Activated gamma-delta T cell treated with anti-CD3 and anti-CD28 coated beads, Interleukin-2, amount 50 U/mL, for 16 hours (primary cell): ENCODE results near the gene SSR2.
A peak's percentile ranks its signal among the peaks of the same experiment; 100 is the strongest.

Source experiments
- DNase-seq: peaks from one replicate; pipeline ENCODE4 v3.0.0-alpha.2; 2020; ENCODE audit warnings: low read depth

SSR2 gene

DNA sequence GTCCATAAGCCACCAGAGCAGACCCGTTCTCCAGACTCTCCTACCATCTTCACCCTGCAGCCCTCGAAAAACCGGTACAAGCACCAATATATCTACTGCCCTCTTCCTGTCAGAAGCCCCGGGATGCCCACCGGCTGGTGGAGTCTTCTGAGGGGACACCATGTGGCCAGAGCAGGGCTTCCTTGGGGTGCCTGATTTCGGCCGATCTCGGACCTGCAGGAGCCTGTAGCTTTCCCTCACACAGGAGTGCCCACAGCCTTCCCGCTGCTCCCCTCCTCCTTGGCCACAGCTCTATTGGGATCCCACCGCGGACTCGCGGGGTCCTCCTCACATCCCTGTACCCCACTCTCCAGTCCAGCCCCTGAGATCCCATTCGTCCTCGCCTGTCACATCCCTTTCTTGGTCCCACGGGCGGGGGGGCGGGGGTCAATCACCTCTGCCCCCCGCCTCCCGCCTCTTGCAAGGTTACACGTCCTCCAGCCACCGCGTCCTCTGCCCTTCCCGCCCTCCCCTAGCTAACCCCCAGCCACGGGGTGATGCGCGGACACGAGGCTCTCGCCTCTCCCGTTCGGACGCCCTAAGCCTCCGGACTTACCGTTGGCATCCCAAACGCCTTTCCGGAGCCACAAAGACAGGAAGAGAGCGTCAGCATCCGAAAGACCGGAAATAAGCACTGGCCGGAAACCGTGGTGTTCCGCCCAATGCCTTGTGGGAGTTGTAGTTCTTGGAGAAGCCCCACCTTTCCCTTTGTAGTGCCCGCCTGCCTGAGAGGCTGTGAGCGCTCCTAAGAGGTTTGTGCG, at the start of gene SSR2:
SSR2 (minus strand) TSS at position 659 of the 800 bp plus-strand sequence. CDS start 784 bp downstream, outside the sequence.
- DNase-seq = peak; percentile 72

DNA sequence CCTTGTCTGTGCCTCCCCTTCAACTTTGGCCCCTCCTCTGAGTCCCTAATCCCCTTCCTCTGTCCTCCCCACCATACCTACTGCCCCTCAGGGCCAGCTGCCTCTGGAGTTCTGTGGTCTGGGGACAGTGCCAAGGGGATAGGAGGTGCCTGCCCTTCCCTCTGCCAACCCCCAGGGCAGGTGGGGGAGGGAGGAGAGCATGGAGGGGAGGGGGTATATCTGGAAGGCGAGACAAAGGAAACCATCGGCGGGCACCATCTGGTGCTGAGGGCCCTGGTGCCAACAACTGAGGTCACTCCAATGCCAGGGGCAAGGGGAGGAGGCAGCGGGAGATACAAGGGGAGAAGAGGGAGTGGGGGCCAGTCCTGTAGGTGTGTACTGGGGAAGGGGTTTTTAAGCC, 49.8 kb upstream of the SSR2 start:
- DNase-seq = no peak

DNA sequence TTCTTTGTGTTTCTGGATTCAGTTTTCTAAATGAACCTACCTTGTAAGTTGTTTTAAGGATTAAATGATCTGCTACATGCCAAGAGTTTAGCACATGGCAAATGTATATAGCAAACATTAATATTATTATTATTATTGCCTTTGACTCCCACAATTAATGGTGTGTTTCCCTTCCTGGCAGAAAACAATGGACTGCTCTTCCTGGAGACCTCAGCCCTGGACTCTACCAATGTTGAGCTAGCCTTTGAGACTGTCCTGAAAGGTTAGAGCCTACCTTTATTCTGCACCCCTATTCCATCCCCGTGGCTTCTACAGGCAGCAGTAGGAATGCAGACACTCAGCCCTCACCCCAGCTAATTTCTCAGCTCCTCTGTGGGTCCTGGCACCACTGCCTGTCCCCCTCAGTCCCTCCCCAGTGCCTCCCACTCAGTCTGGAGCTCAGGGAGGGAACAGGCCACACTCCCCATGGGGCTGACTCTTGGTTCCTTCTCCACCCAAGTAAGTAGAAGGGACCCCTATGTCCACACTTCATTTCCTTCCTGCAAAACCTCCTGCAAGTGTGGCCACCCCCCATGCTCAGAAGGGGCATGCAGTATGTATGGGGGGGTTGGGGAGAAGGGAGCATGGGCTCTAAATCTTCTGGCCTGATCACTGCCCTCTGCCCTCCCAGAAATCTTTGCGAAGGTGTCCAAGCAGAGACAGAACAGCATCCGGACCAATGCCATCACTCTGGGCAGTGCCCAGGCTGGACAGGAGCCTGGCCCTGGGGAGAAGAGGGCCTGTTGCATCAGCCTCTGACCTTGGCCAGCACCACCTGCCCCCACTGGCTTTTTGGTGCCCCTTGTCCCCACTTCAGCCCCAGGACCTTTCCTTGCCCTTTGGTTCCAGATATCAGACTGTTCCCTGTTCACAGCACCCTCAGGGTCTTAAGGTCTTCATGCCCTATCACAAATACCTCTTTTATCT, 49.0 kb upstream of the SSR2 start:
- DNase-seq = no peak

DNA sequence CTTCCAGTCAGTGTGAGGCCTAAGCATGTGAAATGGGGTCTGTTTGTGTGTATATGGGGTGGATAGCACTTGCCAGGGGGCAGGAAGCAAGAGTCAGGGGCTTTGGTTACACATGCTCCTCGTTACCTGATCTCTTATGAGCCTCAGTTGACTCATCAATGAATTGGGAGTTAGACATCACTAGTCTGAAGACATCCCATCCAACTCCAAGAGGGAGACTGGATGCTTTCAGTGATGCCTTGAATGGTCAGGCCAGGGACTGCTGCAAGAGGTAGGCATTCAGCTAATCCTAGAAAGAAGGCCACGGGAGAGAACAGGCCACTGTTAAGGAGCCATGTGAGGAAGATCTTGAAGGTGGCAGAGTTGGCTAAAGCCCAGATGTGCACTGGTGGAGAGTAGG, 46.5 kb upstream of the SSR2 start:
- DNase-seq = no peak

DNA sequence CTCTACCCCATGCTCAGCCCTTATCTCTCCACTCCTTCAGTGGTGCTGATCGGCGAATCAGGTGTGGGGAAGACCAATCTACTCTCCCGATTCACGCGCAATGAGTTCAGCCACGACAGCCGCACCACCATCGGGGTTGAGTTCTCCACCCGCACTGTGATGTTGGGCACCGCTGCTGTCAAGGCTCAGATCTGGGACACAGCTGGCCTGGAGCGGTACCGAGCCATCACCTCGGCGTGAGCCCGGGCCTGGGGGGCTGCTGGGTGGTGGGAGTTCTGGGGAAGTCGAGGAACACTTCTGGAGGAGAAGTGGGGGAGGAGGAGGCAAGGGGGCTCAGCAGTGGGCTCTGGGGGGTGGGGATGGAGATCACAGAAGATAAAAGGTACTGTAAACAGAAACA, 45.1 kb upstream of the SSR2 start:
- DNase-seq = no peak

DNA sequence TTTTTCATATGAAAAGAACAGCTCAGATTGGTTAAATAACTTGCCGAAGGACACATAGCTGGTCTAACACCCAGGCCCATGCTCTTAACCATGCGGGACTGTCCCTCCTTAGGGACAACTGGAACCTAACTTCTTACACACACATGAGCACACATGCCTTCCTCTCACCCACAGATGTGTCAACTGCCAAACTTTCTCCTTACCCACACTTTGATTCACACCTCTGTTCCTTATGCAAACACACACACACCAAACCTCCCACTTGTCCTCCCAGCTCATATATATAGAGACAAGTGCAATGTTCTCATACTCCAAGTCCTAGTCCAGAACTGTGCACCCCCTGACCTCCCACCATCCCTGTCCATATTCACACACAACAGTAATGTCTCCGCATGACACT, 44.5 kb upstream of the SSR2 start:
- no peak for DNase-seq

DNA sequence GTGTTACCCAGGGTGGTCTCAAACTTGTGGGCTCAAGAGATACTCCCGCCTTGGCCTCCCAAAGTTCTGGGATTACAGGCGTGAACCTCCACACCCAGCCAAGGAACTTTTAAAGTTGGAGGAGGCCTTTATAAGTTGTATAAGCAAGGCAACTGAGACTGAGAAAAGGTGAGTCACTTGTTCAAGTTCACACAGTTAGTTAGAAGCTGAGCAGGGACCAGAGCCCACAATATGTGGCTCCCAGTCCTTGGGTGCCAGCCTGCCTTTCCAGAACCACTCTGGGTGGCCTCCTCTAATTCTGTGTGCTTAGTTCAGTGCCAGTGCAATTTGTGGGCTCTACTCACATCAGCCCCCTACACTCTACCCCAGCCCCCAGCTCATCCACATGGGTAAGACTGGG, 43.9 kb upstream of the SSR2 start:
- no peak for DNase-seq

DNA sequence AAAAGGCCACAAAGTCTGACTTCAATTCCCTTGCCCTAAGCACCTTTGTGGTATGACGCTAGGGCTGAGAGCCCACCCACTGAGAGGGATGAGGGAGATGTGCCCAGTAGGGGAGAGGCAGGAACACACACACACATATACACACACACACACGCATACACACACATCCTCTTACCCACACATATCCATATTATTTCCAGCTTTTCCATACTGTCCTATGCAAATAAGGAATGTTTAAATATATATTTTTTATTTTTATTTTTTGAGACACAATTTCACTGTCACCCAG, 43.2 kb upstream of the SSR2 start:
- DNase-seq = no peak

DNA sequence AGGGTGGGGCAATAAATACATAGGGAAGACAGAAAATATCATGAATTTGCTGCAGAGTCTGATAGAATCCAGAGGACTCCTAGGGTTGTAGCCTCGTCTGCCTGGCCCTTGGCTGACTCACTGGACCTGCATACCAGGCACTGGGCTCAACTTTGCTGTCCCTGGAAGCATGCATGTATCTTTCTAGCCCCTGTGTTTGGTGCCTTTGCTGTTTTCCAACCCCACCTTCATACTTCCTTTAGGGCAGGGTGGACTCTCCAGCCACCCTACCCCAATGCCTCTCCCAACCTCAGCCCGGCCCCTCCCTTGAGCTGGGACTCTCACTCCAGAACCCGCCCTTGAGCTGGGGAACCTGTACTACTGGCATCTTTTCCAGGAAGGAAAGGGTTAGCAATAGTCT, 41.4 kb upstream of the SSR2 start:
- no peak for DNase-seq

DNA sequence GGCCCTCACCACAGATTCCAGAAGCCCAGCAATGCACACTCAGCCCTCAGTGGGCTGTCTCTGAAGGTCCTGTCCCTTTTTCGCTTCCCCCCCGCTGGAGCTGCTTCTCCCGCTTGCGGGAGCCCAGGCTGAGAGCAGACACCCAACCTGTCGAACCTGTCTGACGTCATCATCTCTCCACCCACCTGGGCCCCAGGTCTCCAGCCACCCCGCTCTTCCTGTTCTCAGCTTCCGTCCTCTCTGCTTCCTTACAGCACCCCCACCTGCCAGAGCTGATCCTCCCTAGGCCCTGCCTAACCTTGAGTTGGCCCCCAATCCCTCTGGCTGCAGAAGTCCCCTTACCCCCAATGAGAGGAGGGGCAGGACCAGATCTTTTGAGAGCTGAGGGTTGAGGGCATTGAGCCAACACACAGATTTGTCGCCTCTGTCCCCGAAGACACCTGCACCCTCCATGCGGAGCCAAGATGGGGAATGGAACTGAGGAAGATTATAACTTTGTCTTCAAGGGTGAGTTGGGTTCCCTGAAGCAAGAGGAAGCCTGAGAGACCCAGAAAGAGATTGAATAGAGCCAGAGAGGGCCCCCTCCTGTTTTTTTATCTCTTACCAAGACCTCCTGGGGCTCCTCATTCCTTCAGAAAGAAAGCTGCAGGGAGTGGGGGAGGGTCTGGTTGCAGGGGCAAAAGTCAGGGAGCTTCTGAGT, 40.3 kb upstream of the SSR2 start, which contains the start of gene RAB25:
RAB25 (plus strand) TSS at position 224 of the 700 bp plus-strand sequence; CDS start at position 465, 241 bp downstream.
- DNase-seq = no peak

DNA sequence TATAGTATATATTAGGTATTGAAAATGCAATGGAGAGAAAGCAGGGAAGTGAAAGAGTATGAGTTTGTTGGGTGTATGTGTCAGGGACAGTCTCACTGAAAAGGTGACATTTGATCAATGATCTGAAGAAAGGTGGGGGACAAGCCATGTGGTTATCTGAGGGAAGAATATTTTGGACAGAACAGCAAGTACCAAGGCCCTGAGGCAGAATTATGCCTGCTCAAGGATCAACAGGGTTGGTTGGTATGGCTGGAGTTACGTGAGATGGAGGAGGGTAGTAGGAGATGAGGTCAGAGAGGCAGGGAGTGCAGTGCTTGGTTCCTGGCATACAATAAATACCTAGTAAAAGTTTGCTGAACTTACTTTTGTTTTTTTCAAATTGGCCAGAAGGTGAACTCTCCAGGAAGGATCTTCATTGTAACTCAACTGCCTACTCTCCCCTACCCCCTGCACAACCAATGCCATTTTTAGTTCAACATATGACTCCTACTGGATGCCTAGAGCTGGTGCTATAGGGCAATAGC, 35.6 kb upstream of the SSR2 start:
- DNase-seq = no peak

DNA sequence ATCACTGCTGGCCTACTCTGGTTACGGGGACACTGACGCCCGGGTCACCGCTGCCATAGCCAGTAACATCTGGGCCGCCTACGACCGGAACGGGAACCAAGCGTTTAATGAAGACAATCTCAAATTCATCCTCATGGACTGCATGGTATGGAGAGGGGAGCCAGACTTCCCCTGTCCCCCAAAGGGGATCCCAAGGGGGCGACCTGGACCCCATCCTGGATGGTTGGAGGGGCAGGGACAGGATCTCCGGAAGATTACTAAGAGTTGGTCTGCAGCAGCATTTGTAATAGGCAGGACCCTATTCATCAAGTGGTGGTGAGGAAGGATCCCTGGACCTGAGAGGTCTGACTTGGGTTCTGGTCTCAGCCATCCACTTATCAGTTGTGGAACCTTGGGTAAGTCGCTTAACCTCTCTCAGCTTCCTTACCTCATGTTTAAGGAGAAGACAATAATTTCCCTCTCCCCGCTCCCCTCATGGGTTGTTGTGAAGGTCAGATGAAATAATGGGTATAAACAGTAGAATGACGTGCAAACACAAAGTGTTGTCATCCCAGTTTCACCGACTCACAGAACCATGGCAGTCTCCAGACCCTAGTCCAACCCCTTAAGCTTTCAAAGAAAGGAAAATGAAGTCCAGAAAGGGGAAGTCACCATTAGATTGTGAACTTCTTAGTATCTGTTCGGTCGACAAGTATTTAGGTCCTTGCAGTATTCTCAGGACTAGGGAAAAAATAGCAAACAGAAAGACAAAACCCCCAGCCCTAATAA, 34.7 kb upstream of the SSR2 start:
- no peak for DNase-seq

DNA sequence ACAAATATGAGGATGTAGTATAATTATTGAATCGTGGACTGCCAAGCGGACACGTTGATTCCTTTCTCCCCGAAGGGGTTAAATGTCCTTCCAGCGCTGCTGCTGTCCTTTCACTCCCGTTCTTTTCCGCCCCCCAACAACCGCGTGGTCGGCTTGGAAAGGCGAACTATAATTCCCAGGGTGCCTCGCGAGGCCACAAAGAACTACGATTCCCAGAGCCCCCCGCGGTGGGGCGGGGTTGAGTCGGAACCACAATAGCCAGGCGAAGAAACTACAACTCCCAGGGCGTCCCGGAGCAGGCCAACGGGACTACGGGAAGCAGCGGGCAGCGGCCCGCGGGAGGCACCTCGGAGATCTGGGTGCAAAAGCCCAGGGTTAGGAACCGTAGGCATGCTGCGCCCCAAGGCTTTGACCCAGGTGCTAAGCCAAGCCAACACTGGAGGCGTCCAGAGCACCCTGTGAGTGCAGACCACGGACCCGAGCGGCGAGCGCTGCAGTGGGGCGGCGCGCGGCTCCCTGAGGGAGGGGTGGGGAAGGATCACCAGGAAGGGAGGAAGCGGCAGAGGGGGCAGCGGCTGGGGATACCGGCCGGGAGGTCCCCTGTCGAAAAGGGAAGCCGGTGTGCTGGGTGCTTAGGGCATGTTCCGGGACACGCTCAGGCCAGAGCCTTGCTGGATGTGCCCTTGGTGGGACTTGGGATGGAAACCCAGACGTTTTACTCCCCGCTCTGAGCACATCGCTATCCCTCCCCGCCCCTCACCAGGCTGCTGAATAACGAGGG, 33.9 kb upstream of the SSR2 start, which contains the start of gene LAMTOR2:
LAMTOR2 (plus strand) TSS at position 283 of the 781 bp plus-strand sequence; CDS start at position 391, 108 bp downstream.
- peak; percentile 94 for DNase-seq

DNA sequence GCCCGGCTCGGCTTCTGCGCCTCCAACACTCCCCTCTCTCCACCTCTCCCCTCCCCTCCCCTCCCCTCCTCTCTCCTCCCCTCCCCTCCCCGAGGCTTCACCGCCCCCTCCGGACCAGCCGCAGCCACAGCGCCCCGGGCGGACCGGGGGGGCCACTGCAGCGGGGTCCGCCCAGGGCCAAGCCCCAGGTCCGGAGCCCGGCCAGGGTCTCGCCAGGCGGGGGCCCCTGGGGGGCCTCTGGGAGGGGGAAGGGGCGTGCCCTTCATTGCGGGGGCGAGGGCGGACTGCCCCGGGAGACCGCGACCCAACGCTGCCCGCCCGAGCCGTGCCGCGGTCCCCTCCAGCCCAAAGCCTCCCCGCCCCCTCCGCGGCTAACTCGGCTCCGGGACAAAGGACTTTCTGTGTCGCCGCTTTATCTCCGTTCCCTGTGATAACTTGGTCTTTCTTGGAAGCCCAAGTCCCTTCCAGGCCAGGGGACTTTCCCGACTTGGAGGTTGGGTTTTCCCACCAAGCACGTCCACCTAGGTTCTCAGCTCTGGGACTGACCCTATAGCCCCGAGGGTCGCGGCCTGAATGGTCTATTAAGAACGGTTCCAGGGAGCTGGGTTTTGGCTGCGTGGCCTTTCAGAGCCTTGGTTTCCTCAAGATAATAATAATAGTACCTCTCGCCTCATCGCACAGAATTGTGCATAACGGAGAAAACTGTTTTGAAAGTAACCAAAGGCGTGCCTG, 33.2 kb upstream of the SSR2 start, which contains the start of gene UBQLN4:
UBQLN4 (minus strand) TSS at position 31 of the 732 bp plus-strand sequence. CDS start 97 bp downstream, outside the sequence.
- peak; percentile 78 for DNase-seq

DNA sequence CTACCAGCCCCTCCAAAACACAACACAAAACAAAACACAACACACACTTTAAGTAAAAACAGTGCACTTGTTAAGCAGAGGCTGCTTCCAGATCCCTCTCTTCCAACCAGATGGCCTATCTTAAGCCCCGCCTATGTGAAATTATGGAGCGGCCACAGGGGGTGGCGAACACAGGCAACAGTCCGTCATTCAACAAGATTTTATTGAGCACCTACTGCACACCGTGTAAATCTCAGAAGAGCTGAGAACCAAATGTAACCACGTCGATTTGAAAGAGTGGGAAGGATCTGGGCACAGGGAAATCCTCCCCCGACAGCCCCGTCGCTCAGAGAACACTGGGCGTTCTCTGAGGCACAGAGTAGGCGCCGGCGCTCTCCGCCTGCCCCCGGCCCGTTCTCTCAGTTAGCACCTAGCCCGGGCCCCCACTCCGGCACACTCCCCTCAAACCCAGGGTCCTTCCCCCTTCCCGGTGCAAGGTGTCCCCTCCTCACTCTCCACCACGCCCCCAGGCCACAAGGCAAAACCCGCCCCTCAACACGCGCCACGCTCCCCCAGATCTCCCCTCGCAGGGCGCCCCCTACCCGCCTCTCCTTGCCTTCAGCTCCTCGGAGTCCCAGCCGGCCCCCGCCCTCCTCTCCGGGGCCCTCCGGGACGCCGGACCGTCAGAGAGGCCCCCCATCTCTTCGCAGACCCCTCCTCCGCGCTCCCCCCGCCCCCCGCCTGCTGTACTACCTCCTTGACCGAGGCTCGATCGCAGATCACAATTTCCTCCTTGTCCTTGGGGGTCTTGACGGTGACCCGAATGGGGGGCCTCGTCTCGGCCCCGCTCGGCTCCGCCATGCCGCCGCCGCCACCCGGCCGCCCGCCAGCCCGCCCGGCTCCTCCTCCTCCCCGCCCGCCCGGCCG, 32.4 kb upstream of the SSR2 start:
- DNase-seq = peak; percentile 57

DNA sequence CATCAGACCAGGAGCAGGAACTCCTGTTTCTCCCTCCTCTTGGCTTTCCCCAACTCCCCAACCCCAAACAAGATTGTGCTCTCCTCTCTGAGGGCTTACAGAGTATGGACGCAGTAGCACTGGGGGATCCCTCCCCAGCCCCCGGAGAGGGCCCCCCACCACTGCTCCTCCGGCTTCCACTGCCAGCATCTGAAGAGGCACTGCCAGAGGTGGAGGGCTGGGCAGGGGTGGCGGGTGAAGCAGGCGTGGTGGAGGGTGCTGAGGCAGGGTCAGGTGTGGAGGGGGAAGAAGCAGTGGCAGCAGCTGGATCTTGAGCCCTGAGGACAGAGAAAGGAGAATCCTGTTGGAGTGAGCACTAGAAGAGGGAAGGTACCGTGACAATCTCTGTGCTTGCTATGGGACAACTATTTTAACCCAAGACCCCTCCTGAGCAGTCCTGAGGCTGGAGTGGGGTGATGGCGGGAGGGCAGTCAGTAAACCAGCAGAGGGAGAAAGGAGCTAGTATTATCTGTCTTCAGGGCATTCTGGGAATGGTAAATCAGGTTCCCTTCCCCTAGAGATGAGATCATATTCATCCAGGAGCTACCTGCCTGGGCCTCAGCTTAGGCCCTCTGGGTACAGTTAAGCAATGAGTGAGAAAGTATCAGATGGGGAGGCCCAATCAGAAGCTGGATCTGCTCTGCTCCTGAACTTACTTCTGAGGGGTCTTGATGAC, 30.4 kb upstream of the SSR2 start:
- no peak for DNase-seq

DNA sequence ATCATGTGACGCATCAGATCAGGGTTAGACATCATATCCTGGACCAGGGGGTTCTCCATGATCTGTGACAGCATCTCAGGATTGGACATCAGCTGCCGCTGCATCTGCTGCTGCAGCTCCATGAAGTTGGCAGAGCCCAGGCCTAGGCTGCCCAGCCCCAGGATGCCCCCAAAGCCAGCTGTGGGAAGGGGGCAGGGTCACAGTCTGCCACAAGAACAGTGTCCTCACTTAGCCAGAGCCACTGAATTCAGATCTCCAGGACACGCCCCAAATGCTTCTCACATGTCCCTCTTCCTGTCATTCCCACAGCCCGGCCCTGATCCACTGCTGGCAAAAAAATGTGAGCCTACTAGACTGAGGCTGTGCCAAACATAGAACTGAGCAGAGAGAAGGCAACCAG, 29.6 kb upstream of the SSR2 start:
- DNase-seq = no peak
